Middle frontal gyrus (tissue), 1 donor: ENCODE measurements around the gene NUP62CL.
A peak's percentile ranks its signal among the peaks of the same experiment; 100 is the strongest.

Source experiments
- DNase-seq: peaks from one replicate; pipeline ENCODE4 v3.0.0-alpha.2; 2015; ENCODE audit warnings: low spot score; ENCODE audit errors: extremely low spot score

Gene NUP62CL

DNA sequence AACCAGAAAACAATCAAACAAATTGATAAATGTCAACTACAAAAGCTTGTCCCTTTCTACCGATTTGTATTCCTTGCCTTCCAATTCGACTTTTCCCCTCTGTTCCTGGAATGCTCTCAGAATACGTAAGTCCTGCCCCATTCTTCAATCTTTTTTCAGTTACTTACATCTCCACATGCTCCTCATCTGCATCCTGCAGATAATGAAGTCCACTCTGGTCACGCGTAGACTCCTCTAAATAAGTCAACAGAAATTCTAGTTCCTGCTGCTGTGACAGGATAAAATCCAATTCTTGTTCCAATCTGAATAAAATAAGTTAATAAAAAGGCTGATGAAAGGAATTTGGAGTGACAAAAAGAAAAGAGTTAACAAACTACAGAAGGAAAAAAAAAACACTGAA, 53.2 kb downstream of the NUP62CL start:
- no peak for DNase-seq

DNA sequence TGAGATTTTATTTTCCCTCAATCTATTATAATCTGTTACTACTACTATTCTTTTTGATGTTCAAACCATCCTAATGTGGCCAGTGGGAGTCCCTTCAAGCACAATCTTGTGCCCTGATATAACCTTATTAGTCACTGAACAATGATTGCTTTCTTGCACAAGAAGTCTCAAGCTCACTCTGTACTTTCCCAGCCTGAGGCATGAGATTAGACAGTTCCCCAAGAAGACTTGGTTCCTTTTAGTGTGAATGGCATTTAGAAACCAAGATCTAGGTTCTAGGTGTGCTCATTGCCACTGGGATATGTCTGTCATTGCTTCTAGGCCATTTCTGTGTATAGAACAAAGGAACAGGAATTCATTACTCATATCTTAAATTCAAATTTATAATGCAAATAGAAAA, 59.6 kb downstream of the NUP62CL start:
- no peak for DNase-seq

DNA sequence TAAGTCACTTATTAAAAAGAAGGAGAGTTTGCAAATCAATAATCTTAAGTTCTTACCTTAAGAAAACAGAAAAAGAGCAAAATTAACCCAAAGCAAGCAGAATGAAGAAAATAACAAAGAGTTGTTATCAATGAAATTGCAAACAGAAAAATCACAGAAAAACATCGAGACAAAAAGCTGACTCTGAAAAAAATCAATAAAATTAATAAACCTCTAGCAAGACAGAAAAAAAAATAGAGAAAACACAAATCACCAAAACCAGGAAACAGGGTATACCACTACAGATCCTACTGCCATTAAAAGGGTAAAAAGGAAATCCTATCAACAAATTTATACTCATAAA, 70.3 kb downstream of the NUP62CL start:
- DNase-seq, result no peak

DNA sequence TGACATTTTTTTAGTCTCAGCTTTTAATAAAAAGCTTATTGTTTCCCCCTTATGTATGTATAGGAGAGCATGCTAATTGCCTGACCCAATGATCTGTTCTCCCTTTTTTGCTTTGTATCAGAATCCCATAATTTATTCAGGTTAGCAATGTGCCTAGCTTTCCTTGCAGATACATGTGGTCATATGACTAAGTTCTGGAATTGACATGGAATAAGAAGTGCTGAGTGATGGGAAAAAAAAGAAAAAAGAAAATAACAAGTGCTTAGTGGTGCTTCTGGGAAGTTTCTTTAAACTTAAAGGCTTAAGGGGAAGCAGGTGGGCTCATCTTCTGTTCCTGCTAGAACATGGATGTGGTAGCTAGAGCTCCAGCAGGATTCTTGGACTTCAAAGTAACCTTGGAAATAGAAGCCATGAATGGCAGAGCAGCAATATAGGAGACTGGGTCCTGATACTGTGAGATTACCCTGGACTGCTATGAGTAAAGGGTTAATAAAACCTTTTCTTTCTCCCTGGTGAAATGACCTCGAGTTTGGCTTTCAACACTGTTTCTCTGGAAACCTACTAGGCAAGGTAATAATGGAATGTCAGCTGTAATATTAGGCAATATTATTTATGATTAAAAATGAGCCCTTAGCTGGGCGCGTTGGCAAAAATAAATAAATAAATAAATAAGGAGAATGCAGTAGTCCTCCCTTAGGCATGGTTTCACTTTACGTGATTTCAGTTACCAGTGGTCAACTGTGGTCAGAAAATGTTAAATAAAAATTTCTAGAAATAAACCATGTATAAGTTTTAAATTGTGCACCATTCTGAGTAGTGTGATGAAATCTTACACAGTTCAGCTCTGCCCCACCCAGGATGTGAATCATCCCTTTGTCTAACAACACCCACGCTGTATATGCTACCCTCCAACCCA, 70.9 kb downstream of the NUP62CL start:
- no peak for DNase-seq

DNA sequence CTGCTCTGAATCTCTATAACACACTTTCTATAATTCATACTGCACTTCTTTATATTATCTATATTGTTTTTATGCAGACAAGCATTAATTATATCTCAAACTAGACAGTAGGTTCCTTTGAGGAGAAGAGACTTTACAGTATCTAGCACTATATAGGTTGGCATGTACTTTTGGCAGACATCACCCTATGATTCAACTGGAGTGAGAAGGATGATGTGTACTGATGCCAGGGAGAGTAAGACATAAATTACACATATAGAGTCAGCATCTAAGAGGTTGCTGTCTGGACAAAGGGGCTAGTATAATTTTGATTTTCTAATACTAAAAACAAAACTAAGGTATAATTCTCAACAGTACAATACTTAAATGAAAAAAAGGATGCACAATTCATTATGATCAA, 82.5 kb downstream of the NUP62CL start:
- DNase-seq, result no peak

DNA sequence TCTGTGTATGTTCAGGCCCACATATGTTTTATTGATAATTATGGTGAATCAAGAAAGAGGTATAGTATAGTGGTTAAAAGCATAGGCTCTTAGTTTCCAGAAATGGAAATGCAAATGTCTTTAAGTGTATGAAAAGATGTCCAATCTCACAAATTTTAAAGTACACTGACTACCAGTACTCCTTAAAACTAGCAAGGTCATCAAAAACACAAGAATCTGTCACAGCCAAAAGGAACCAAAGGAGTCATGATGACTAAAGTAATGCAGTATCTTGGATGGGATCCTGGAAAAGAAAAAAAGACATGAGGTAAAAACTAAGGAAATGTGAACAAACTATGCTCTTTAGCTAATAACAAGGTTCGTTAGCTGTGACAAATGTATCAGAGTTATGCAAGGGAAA, 87.0 kb downstream of the NUP62CL start:
- no peak for DNase-seq

DNA sequence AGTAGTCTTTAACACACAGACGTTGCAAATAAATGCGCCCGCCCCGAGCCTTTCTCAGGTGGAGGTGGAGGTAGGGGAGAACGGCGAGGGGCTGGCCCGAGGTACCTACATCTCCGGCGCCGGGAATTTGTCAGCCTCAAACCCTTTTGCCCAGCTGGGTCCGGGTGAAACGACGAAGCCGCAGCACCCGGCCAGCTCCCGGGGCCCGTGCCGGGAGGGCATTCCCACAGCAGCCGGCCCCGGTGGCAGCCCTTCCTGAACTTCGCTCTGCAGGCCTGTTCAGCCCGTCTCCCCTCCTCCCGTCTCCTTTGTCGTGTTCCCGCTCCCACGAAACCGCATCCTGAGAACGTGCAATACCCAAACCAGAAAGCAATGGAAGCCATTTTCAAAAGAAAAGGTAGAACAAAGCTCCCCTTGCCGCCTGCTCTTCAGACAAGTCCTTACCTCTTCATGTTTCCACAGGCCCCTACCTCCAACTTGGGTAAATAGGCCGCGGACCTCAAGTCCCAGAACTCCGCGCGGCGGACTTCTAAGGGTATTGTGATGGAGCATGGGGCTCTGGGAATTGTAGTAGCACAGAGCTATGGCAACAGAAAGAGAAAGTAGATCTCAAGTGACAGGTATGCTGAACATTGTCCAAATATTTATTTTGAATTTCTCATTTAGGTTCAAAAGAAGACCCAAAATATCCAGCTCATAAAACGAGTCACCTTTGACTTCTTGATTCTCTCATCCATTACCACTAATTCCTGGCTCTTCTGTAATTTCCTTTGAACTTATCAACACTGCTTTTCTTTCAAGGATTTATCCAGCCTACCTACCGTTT, 87.7 kb downstream of the NUP62CL start, which contains the start of gene RBM41:
Gene RBM41, minus strand, starts transcription at position 501 of the 826 bp plus-strand sequence. Its CDS starts 49 bp downstream, at position 452.
- DNase-seq, result peak; percentile 75

DNA sequence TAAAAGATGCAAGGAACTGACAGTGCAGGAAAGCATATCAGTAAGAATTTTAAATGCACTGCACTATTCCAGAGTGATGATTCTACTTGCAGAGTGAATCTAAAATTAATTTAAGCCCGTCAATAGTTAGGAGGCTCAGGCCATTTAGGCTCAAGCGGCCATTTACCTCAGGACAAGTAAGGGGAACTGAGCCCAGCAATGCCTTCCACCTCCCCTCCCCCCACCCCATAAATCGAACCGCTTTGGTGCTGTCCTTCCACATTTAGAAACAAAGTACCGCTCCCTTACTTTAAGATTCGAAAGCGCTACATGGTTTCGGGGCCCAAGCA, 88.3 kb downstream of the NUP62CL start:
- DNase-seq, result no peak

DNA sequence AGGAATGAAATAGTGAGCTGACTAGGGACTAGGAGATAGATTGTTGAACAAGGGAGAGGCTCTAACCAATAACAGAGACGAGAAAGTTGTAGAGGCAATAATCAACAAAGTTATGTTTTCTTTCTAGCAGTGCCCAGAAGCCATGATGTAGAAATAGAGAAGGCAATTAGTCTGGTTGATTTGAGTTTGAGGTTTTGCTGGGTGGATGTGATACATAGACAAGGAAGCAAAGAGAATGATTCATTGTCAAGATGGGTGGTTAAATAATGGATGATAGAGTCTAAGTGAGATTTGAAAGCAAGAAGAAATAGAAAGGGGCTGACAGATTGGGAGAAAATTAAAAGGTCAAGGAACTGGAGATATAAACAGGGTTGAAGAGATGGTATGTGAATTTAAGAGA, 98.8 kb downstream of the NUP62CL start:
- DNase-seq, result no peak

DNA sequence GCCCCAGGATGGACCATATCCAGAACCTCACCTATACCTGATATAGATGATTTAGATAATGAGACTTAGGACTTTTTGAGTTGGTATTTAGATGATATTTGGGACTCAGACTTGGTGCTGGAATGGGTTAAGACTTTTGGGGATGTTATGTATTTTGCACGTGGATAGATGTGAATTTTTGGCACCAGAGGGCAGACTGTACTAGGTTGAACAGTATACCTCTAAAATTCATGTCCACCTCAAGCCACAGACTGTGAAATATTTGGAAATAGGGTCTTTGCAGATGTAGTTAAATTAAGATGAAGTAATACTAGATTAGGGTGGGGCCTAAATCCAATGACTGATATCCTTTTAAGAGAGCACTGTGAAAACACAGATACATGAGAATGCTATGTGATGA, 103.3 kb downstream of the NUP62CL start:
- no peak for DNase-seq

DNA sequence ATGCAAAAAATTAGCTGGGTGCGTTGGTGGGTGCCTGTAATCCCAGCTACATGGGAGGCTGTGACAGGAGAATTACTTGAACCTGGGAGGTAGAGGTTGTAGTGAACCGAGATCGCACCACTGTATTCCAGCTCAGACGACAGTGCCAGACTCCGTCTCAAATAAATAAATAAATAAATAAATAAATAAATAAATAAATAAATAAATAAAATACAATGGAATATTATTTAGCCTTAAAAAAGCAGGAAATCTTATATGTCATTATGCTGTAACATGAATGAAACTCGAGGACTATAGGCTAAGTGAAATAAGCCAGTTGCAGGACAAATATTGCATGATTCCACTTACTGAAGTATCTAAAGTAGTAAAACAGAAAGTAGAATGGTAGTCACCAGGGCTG, 130.1 kb downstream of the NUP62CL start:
- no peak for DNase-seq
